Activated gamma-delta T cell treated with anti-CD3 and anti-CD28 coated beads, Interleukin-2, amount 50 U/mL, for 16 hours (primary cell): Measurements from ENCODE around the gene FEM1A.
"Not testable (repeated sequence)": the region's sequence is repeated elsewhere in the genome, so short reads cannot be mapped to it uniquely, and the experiment has no call there.

Experiments
- DNase-seq: peaks from one replicate; pipeline ENCODE4 v3.0.0-alpha.2; 2020; ENCODE audit warnings: low read depth

The FEM1A gene

DNA sequence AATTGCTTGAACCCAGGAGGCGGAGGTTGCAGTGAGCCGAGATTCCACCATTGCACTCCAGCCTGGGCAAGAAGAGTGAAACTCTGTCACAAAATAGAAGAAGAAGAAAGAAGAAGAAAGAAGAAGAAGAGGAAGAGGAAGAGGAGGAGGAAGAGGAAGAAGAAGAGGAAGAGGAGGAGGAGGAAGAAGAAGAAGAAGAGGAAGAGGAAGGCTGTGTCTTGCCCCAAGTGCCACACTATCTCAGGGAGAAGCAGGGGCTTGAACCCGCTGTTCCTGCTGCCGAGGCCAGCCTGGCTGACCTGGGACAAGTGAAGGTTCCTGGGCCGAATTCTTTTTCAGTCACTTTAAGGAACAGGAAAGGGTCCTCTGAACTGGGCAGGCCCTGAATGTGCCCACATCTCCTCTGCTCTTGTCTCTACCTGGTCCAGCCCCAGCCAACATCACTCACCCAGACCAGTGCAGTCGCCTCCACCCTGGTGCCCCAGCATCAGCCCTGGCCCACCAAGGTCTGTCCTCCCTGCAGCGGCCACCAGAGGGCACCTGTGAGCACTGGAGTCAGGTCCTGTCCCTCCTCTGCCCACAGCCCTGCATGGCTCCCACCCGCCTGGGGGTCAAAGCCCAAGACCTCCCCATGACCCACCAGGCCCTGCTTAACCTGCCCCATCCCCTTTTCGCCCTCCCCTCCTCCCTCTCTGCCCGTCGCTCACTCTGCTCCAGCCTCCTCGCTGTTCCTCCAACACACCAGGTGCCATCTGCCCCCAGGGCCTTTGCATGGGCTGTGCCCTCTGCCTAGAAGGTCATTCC is 20.0 kb downstream of the FEM1A start:
- DNase-seq, result peak; percentile 88

DNA sequence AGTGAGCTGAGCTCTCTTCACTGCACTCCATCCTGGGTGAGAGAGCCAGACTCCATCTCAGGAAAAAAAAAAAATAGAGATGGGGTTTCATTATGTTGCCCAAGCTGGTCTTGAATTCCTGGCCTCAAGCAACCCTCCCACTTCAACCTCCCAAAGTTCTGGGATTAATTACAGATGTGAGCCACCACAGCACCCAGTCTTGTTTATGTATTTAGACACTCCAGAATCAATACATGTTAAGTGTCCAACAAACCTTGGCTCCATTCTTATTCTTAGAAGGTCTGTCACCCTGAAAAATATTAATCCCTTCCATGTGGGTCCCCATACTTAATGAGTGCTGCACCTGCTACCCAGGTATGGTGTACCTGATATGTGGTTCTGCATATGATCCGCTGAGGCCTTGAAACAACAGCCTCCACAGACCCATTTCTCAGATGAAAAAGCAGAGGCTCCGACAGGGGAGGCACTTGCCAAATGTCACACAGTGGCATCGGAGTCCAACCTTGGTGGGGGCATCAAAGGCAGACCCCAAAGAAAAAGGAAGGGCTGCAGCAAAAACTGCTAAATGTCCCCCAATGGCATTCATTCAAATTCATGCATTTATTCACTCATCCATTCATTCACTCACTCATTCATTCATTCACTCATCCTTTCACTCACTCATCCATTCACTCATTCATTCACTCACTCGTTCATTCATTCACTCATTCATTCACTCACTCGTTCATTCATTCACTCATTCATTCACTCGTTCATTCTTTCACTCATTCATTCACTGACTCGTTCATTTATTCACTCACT is 23.3 kb downstream of the FEM1A start:
- no peak for DNase-seq

DNA sequence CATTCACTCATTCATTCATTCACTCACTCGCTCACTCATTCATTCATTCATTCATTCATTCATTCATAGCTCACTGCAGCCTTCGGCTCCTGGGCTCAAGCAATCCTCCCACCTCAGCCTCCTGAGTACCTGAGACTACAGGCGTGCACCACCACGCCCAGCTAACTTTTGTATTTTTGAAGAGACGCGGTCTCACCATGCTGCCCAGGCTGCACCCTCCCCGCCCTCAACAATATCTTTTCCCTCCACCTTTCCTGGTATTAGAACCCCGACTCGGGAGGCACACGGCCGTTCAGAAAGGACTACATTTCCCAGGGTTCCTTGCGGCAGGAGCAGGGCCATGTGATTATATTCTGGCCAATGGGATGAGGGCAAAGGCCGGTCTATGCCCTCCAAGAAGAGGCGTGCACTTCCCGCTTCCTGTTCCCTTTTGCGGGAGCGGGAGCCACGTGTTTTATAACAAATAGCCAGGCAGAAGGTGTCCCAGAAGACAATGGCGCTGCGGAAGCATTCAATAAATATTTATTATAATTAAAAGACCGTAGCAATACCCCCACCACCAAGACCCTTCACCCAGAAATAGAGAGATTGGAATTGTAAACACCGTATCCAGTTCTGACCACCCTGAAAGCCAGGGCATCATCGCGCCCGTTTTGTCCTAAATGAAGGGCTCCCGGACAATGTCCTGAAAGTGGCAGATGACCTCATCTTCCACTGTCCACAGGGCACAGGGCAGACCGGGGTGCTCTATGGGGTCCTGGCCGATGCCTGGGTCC is 24.1 kb downstream of the FEM1A start:
- DNase-seq, result peak; percentile 53

DNA sequence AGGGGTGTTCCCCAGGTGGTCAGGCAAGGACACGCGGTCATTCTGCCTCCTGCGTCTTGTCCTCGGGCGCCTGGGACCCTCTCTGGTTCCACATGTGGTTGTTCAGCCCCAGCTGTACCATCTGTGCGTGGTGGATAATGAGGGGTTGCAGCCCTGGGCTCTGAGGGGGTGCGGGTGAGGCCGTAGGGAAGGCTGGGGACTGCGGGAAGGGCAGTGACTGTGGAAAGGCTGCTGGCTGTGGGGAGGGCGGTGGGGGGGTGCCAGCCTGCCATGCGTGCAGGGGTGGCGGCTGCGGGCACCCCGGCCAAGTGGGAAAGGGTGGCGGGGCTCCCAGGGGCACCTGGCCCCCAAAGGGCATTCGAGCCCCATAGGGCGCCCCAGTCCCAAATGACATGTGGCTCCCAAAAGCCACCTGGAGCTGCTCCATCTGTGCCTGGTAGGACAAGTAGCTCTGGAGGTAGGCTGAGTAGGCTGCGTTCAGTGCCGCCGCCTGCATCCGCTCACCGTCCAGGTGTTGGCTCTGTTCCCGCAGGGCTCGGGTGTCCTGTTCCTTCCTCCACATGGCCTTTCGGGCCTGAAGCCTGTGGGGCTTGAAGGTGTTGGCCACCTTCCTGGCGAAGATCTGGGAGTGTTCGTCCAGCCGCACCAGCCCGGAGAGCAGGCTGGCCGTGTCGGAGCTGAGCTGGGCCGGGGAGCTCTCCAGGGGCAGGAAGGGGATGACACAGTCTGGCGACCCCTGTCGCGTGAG is 24.8 kb downstream of the FEM1A start:
- DNase-seq, result no peak

DNA sequence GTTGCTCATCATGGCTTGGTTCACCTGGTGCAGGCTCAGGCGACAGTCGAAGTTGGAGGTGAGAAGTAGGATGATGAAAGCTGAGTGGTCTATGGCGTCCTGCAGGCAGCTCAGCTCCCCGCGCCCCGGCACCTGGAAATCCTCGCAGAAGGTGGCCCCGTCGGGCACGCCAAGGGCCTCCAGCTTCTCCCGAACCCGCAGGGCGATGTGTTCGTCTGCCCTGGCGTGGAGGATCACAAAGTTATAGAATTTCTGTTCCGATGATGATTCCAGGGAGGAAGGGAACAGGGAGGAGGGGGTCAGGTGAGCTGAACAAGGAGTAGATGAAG is 25.4 kb downstream of the FEM1A start:
- no peak for DNase-seq

DNA sequence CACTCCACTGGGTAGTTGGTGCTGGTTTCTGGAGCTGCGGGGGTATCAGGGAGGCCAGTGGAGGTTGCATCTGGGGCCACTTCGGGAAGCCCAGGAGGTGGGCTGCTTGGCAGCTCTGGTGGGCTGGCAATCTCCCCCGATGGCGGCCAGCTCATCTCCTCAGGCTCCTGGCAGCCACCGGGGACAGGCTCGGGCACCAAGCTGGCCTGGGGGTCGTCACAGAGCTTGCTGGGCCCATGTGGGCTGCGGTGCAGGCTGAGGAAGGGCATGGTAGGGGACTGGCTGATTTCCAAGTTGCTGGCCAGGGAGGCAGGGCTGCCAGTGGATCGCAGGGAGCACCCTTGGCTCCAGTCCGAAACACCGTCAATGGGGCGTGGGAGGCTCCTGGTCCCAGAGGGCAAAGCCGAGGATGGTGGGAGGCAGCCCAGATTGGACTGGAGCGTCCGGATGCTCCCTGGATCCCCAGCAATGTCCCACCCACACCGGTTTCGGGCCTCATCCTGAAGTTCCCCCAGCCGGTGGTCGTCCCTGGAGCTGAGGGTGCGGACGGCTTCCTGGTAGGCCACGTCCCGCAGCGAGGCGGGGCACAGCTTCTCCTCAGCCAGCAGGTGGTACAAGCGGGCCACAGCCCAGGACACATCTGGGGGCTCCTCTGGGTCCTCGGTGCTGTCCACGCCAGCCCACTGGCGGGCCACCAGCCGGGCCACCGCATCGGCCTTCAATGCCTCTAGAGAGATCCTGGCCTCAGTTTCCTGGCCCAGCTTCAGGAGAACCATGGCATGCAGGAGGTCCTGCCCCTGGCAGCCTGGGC is 26.1 kb downstream of the FEM1A start:
- DNase-seq, result no peak

DNA sequence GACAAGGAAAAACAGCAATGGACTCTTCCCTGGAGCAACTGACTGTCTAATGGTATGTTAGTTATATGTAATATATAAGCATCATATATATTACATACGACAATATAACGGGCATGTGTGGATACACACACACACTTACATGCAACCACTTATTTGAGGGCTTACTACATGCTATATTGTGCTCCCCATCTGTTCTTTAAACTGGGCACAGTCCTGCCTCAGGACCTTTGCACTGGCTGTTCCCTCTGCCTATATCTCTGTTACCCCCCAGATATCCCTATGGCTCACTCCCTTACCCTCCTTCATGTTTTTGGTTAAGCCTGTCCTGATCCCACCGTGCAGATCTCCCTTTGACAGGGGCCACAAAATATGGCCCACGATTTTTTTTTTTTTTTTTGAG is 29.7 kb downstream of the FEM1A start:
- no peak for DNase-seq

DNA sequence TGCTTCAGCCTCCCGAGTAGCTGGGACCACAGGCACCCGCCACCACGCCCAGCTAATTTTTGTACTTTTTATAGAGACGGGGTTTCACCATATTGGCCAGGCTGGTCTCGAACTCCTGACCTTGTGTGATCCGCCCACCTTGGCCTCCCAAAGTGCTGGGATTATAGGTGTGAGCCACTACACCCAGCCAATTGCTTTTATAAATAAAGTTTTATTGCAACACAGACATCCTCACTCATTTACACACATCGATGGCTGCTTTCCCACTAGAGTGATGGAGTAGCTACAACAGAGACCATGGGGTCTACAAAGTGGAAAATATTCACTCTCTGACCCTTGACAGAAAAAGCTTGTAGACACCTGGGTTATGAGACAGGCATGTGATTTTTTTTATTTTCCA is 30.8 kb downstream of the FEM1A start:
- not testable (repeated sequence) for DNase-seq

DNA sequence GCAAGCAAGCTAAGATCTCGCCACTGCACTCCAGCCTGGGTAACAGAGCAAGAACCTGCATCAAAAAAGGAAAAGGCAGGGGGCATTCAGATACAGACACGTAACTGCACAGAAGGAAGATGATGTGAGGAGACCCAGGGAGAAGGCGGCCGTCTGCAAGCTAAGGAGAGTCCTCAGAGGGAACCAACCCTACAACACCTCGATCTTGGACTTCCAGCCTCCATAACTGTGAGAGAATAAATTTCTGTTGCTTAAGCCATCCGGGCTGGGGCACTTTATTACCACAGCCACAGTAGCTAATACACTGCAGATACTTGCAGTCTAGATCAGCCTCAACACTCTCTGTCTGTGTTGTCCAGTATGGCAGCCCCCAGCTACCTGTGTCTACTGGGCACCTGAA is 32.0 kb downstream of the FEM1A start:
- no peak for DNase-seq

DNA sequence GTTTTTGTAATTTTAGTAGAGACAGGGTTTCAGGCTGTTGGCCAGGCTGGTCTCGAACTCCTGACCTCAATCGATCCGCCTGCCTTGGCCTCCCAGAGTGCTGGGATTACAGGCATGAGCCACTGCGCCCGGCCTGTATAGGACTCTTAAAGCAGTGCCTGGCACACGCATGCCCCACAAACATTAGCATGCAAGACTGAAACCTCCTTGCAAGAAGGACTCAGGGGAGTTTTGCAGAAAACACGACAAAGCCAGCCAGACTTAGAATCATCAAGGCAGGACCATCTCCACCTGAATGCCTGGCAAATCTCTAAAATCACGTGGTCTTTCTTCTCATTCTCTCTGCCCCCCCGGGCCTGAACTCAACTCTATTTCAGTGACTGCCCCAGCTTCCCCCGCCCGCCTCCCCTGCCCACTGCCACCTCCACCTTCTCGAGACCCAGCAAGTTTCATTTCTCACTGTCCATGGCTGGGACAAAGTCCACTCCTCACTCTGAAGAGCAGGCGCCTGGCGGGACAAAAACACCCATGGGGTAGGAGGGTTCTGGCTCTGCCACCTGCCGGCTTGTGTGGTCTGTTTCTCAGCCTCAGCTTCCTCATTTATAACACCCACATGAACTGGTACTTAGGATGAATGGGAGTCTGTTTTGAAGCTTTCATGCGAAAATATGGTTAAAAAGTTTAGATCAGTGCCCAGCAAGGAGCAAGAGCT is 37.6 kb downstream of the FEM1A start:
- no peak for DNase-seq

DNA sequence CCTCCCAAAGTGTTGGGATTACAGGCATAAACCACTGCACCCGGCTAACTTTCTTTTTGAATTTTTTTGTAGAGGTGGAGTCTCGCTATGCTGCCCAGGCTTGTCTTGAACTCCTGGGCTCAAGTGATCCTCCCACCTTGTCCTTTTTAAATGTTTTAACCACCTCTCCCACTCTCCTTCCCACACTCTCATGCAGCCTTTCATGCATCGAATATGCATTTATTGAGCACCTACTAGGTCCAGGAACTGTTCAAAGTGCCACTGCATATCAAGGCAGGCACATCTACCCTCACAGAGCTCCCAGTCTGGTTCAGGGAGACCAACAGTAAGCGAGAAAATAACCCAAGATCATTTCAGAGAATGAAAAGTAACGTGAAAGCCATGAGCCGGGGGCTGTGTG is 38.8 kb downstream of the FEM1A start:
- DNase-seq, result no peak

DNA sequence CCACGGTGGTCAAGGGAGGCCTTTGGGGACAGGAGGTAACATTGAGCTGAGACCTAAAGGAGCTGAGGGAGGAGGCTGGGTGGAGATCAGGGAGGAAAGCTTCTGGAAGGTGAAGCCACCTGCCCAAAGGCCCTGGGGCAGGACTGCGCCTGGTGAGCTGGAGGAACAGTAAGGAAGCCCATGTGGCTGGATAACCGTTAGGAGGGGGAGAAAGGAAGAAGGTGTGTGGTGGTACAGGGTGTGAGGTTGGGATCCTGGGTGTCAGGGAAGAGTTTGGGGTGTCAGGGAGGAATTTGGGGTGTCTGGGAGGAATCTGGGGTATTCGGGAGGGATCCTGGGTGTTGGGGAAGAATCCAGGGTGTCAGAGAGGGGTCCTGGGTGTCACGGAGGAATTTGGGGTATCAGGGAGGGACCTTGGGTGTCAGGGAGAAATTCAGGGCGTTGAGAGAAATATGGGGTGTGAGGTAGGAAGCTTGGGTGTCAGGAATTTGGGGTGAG is 39.3 kb downstream of the FEM1A start:
- DNase-seq, result no peak

DNA sequence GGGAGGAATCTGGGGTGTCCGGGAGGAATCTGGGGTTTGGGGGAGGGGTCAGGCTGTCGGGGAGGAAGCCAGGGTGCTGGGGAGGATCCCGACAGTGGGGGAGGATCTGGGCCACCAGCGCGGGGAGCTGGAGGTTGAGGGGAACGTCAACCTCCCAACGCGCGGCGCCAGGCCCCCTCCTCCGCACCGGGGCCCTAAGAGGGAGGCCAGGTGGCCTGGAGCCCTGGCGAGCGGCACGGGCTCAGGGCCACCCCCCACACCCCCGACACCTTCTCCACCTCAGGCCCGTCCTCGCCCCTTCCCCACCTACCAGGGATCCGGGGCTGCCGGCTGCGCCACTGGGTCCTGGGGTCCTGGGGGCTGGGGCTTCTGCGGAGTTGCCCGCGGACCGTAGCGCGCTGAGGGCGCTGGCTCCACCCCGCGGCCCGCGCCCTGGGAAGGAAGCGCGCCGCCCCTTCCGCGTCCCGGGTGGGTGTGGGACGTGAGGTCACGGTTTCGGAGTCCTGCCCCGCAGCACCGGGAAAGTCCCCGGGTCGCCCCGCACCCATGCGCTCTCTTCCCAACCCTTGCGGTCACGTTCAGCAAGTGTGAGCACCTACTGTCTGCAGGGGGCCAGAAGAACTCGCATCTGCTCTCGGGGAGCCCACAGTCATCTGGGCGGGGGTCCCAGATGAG is 39.9 kb downstream of the FEM1A start, which contains the start of gene TICAM1:
TSS of gene TICAM1 (minus strand) at position 409 of the 675 bp plus-strand sequence. CDS start 13,335 bp downstream, outside the sequence.
- peak; percentile 69 for DNase-seq

DNA sequence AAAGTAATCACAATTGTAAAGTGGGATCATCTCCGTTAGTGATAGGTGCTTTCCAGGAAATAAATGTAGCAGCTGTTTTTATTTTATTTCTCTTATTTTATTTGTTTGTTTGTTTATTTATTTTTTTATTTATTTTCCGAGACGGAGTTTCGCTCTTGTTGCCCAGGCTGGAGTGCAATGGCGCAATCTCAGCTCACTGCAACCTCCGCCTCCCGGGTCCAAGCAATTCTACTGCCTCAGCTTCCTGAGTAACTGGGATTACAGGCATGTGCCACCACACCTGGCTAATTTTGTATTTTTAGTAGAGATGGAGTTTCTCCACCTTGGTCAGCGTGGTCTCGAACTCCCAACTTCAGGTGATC is 40.4 kb downstream of the FEM1A start:
- not testable (repeated sequence) for DNase-seq

DNA sequence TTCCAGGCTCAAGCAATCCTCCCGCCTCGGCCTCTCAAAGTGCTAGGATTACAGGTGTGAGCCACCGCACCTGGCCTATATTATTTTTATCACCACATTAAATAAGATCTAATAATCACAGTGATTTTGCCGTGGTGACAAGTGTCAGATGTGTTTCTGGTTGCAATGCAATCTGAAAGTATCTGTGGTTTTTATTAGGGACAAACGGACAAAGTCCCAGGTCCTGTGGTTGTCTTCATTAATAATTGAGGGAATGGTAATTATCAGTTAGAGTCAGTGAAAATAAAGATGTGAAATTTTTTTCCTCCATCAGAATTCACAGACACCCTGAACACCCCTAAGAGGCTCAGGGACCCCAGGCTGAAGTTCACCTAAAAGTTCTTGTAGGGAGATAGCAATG is 41.2 kb downstream of the FEM1A start:
- DNase-seq, result no peak

DNA sequence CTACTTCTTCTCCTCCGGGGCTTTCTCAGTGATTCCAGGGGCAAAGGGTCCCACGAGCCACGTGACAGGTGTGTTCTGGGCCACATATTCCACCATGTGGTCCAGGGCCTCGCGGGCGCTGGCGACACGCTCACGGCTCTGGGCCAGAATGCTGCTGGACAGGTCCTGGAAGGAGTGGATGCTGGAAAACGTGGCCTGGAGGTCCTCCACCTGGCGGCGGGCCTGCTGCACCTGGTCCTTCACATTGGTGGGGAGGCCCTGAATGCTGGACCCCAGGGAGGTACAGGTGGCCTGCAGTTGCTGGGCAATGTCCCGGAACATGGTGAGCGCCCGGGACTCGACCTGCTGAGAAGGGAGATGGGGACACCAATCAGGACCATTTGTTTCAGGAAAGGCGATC is 47.7 kb downstream of the FEM1A start:
- no peak for DNase-seq

DNA sequence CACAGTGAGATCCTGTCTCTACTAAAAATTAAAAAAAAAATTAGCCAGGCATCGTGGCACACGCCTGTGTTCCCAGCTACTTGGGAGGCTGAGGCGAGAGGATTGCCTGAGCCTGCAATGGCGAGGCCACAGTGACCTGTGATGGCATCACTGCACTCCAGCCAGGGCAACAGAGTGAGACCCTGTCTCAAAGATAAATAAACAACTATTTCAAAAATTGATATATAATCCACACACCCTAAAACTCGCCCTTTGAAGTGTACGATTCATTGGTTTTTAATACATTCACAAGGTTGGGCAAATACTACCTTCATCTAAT is 52.1 kb downstream of the FEM1A start:
- DNase-seq, result no peak

DNA sequence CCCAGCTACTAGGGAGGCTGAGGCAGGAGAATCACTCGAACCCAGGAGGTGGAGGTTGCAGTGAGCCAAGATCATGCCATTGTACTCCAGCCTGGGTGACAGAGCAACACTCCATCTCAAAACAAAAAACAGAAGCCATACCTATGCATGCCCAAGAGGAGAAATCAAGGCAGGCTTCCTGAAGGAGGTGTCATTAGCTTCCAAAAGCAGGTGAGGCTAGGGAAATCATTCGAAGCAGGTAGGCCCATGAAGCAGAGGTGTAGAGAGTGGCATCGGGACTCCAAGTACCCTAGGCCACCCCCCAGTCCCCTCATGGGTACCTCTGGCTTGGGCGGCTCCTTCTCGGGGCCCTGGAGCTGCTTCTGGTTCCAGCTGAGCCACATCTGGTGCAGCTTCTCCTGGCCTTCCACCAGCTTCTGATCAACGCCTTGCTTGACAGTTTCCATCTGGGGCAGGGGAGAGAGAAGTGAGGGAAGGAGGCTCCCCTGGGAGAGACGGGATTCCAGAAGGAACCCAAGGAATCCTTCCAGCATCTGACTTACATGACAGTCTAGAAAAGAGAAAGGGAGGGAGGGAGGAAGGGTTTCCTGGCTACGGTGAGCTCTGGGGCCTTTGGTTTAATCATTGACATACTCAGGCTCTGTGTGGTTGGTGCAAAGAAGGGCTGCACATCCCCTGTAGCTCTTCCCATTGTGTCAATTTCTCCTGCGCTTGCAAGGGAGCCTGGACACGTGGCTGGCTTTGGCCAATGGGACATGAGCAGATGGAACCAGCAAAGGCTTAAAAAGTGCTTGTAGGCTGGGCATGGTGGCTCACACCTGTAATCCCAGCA is 53.0 kb downstream of the FEM1A start:
- DNase-seq, result no peak

DNA sequence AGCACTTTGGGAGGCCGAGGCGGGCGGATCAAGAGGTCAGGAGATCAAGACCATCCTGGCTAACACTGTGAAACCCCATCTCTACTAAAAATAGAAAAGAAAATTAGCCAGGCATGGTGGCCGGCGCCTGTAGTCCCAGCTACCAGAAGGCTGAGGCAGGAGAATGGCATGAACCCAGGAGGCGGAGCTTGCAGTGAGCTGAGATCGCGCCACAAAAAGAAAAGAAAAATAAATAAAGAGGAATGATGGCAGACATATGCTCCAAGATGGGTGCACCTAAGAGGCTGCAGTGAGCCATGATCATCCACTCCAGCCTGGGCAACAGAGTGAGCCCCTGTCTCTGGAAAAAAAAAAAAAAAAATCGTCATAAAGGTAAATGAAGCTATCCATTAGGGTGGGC is 54.4 kb downstream of the FEM1A start:
- not testable (repeated sequence) for DNase-seq
